ENCODE data around the gene TMEM178B.

- TF ChIP-seq, protein P1, sequence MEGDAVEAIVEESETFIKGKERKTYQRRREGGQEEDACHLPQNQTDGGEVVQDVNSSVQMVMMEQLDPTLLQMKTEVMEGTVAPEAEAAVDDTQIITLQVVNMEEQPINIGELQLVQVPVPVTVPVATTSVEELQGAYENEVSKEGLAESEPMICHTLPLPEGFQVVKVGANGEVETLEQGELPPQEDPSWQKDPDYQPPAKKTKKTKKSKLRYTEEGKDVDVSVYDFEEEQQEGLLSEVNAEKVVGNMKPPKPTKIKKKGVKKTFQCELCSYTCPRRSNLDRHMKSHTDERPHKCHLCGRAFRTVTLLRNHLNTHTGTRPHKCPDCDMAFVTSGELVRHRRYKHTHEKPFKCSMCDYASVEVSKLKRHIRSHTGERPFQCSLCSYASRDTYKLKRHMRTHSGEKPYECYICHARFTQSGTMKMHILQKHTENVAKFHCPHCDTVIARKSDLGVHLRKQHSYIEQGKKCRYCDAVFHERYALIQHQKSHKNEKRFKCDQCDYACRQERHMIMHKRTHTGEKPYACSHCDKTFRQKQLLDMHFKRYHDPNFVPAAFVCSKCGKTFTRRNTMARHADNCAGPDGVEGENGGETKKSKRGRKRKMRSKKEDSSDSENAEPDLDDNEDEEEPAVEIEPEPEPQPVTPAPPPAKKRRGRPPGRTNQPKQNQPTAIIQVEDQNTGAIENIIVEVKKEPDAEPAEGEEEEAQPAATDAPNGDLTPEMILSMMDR (IDR thresholded peaks at IDR 0.05): no peak
- no peak for TF ChIP-seq POLR2A (IDR thresholded peaks at IDR 0.05)
These were observed 409.2 kb downstream of the TMEM178B start for GRCh38 chr7:141483044-141483443.

All from right lobe of liver (tissue), 4 donors.